Left hindlimb (tissue), 1 donor: ENCODE results near the gene TGFB2.

Source experiments
- DNase-seq: peaks from one replicate; pipeline ENCODE4 v3.0.0-alpha.2; 2018

TGFB2 gene

GRCh38 chr1:218364028-218364710 is 19.0 kb downstream of the TGFB2 start:
- DNase-seq, result no peak

GRCh38 chr1:218365226-218365999 is 20.3 kb downstream of the TGFB2 start:
- peak; percentile 43 for DNase-seq

- no peak for DNase-seq
Observed at GRCh38 chr1:218366322-218367052, 21.4 kb downstream of the TGFB2 start.

GRCh38 chr1:218367118-218367517 is 22.0 kb downstream of the TGFB2 start:
- DNase-seq, result no peak

- no peak for DNase-seq
Observed at GRCh38 chr1:218368686-218369085, 23.6 kb downstream of the TGFB2 start.

- no peak for DNase-seq
Observed at GRCh38 chr1:218369688-218370511, 24.8 kb downstream of the TGFB2 start.

- no peak for DNase-seq
Observed at GRCh38 chr1:218371927-218372672, 27.0 kb downstream of the TGFB2 start.

- peak; percentile 47 for DNase-seq
Observed at GRCh38 chr1:218374401-218375353, 29.5 kb downstream of the TGFB2 start.

GRCh38 chr1:218376722-218377121 is 31.6 kb downstream of the TGFB2 start:
- no peak for DNase-seq

- DNase-seq, result peak; percentile 56
Observed at GRCh38 chr1:218377143-218377660, 32.1 kb downstream of the TGFB2 start.

- DNase-seq, result peak; percentile 71
Observed at GRCh38 chr1:218380125-218380977, 35.2 kb downstream of the TGFB2 start.

GRCh38 chr1:218382261-218382660 is 37.1 kb downstream of the TGFB2 start:
- DNase-seq, result no peak

GRCh38 chr1:218383051-218383450 is 37.9 kb downstream of the TGFB2 start:
- DNase-seq, result no peak

- DNase-seq, result no peak
Observed at GRCh38 chr1:218383681-218384080, 38.5 kb downstream of the TGFB2 start.

- DNase-seq, result no peak
Observed at GRCh38 chr1:218384581-218384993, 39.5 kb downstream of the TGFB2 start.

GRCh38 chr1:218388591-218388990 is 43.5 kb downstream of the TGFB2 start:
- no peak for DNase-seq

- no peak for DNase-seq
Observed at GRCh38 chr1:218390618-218391017, 45.5 kb downstream of the TGFB2 start.

GRCh38 chr1:218392780-218393179 is 47.6 kb downstream of the TGFB2 start:
- no peak for DNase-seq

- peak; percentile 60 for DNase-seq
Observed at GRCh38 chr1:218394416-218394815, 49.3 kb downstream of the TGFB2 start.

- no peak for DNase-seq
Observed at GRCh38 chr1:218394989-218395388, 49.9 kb downstream of the TGFB2 start.
